GM21528 (cell line): ENCODE measurements around the gene LPCAT1.
A peak's percentile ranks its signal among the peaks of the same experiment; 100 is the strongest.
"Not testable (repeated sequence)": the region's sequence is repeated elsewhere in the genome, so short reads cannot be mapped to it uniquely, and the experiment has no call there.

Experiments used
- ATAC-seq: cut with Tn5 transposase; IDR thresholded peaks from one replicate; pipeline ENCODE4 v1.9.1; 2021; ENCODE audit warnings: mild to moderate bottlenecking, moderate library complexity; ENCODE audit not compliant: unreplicated experiment, low FRiP score

The LPCAT1 gene, protein sequence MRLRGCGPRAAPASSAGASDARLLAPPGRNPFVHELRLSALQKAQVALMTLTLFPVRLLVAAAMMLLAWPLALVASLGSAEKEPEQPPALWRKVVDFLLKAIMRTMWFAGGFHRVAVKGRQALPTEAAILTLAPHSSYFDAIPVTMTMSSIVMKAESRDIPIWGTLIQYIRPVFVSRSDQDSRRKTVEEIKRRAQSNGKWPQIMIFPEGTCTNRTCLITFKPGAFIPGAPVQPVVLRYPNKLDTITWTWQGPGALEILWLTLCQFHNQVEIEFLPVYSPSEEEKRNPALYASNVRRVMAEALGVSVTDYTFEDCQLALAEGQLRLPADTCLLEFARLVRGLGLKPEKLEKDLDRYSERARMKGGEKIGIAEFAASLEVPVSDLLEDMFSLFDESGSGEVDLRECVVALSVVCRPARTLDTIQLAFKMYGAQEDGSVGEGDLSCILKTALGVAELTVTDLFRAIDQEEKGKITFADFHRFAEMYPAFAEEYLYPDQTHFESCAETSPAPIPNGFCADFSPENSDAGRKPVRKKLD

DNA sequence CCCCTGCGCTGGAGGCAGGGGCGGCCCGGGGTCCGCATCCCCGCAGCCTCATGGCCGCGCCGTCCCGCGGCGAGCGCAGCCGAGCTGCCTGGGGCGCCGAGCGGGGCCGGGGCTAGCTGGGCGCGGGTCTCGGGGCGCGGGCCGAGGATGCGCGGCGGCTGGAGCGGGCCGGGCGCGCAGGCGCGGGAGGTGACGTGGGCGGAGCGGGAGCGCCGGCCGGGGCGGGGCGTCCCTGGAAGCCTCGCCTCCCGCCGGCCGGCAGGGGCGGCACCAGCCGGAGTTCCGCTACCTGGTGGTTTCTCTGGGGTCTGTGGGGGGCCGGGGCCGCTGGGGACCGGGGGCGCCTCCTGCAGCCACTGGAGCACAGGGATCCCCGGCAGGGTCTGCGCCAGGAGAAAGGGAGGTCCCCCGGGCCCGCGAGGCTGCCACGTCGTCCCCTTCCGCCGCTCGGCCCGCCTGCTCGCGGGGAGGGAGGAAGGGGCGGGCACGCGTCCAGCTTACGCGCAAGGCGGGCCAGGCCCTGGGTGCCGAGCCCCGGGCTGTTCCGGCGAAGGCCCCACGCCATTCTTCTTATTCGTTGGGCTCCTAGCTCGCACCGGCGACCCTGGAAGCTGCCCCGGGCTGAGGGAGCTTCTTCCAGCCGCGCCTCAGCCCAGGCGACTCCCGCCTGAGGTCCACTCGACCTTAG is at the start of gene LPCAT1:
TSS of gene LPCAT1 (minus strand) at position 168 of the 688 bp plus-strand sequence. CDS start at position 52, 116 bp downstream.
- peak; percentile 78 for ATAC-seq

DNA sequence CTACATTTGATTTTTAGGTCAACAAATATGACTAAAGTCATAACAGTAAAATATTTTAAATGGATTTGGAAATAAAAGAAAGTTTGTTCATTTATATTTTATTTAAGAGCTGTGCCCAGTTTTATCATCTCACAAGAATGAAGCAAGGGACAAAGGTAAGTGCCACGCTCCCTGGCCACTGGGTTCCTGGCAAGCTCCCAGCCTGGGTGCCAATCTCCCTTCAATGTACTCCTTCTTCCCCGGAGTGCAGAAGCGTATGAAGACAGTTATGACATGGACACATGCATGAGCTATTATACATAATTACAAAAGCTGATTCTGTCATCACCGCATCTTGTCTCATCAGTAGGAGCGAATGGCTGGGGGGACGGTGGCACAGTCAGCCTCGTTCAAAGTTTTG is 48.1 kb upstream of the LPCAT1 start:
- not testable (repeated sequence) for ATAC-seq

DNA sequence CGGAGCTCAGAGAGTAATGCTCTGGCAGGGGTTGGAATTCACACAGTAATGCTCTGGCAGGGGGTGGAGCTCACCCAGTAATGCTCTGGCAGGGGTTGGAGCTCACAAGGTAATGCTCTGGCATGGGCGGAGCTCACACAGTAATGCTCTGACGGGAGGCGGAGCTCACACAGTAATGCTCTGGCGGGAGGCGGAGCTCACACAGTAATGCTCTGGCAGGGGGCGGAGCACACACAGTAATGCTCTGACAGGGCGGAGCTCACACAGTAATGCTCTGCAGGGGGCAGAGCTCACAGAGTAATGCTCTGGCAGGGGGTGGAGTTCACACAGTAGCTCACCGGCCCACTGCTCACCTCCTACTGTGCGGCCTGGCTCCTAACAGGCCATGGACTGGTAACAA is 47.2 kb upstream of the LPCAT1 start:
- ATAC-seq: no peak

DNA sequence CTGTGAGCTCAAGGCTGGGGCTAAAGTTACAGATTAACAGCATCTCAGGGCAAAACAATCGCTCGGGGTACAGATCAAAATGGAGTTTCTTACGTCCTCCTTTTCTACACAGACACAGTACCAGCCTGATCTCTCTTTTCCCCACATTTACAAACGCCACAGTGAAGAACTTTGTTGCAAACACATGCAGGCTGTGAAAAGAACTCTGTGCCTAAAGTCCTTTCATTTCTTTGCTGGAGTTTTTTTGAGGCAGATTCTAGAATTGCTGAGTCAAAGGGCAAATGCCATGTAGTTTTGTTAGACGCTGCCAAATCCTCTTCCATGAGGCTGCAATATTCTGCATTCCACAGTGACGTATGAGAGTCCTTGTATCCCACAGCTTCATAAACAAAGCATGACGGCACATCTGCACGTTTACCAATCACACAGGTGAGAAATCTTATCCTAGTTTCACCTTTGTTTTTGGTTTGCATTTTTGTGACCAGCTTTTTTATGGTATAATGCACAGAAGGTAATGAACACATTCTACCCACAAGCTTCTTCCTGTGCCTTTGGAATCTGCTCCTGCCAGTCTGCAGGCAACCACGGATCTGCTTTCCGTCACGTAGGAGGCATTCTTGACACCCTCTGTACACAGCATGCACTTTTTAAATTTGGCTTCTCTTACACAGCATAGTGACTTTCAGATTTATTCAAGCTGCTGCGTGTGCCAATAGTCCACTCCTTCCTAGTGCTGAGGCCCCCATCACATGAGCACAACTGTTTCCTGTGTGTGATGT is 44.6 kb upstream of the LPCAT1 start:
- no peak for ATAC-seq

DNA sequence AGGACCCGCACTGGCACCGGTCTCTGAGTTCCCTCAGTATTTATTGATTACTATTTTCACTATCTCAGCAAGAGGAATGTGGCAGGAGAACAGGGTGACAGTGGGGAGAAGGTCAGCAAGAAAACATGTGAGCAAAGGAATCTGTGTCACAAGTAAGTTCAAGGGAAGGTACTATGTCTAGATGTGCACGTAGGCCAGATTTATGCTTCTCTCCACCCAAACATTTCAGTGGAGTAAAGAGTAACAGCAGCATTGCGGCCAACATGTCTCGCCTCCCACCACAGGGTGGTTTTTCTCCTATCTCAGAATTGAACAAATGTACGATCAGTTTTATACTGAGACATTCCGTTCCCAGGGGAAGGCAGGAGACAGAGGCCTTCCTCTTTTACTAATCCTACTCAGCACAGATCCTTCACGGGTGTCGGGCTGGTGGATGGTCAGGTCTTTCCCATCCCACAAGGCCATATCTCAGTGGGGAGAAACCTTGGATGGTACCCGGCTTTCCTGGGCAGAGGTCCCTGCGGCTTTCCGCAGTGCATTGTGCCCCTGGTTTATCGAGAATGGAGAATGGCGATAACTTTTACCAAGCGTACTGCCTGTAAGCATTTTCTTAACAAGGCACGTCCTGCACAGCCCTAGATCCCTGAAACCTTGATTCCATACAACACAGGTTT is 43.9 kb upstream of the LPCAT1 start:
- ATAC-seq: not testable (repeated sequence)

DNA sequence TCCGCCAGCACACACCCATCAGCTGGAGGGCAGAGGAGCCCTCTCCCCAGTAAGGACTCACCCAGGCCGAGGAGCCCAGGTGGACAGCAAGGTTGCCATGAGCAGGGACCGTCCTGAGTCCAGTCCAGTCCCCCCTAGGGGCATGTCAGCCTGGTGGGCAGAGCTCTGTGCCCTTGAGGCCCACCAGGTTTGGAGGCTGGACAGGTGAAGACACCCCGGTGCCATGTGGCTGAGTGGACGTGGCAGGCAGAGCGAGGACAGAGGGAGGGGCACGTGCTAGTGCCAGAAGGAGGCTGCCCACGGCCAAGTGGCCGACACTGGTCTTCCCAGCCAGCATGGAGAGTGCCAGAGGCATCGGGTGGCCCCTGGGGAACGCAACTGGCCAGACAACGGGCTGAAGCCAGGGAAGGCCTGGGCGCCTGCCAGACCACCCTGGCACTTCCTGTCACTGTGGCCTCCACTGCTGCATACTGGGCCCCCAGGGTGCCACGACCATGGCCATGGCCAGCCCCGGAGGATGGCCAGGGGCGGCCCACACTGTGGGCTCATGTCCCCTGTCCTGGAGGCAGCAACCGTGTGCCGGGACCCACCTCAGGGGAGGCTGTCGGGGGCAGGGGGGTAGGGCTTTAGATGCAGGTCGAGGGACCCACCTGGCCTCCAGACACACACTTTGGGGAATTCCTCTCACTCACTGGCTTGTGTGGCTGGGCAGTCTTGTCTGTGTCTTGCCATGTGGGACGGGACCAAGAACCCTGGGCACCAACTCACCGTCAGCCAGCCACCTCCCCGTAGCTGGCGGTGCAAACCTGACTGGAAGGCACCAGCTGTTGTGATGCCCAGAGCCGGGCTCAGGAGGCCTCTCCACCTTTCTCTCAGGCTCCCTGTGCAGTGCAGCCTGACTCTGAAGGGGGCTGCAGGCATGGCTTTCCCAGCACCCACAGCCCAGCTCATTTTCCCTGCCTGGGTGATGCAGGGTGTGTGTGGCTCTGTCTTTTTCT is 42.3 kb upstream of the LPCAT1 start:
- ATAC-seq: no peak

DNA sequence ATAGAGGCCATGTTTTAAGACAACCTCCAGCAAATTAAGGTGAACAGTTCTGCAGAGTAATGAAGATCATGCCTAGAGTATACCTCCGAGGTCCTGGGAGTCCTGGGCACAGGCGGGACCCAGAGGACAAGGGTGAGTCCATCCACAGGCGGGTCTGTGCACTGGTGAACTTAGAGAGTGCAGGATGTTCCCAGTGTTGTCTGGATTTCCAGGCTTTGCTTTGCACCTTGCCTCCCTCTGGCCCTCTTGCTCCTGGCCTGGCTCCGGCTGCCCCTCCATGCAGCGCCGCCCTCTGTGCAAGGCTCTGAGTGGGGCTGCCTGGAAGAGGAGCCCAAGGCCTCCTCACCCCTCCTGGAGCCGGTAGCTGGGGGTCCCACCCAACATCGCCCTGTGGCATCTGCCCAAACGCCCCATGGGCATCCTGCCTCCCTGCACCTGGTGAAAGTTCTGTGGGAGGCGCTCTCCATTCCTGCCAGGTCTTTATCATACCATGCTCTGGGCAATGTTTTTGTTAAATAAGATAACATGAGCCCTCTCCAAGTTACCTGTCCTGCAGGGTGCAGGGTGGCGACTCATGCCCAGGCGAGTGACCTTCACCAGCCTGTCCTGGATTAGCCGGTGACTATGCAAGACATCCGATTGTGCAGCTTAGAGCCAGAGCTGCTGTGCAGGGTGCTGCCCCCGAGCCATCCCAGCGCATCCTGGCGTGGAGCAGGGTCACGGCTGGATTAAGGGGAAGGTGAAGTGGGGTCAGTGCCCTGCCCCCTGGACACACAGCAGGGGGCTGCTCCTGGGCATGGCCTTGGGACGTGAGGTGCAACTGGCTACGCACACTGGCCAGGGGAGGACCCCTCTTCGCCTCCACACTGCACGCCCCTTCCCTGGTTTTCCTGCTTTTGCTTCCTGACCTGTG is 41.3 kb upstream of the LPCAT1 start:
- no peak for ATAC-seq

DNA sequence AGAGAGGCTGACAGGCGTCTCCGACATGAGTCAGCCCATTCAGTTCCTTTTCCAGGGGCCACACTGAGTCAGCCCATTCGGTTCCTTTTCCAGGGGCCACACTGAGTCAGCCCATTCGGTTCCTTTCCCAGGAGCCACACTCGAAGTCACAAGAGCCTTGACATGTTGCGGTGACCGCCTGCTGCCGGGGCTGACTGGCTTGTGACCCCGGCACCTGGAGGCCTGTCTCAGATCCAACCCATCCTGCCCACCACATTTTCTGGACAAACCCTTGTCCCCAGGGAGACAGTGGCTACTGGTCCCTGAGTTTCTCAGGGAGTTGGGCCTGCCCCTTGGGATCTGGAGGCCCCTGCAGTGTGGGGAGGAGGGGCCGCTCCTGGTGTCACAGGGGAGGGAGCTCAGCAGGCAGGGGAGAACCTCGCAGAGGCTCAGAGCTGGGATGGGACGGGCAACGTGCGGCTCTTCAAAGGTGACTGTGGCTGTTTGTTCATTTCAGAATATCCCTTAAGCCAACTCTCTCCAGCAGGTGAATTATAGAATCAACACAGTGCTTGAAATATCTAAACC is 40.5 kb upstream of the LPCAT1 start:
- ATAC-seq: no peak

DNA sequence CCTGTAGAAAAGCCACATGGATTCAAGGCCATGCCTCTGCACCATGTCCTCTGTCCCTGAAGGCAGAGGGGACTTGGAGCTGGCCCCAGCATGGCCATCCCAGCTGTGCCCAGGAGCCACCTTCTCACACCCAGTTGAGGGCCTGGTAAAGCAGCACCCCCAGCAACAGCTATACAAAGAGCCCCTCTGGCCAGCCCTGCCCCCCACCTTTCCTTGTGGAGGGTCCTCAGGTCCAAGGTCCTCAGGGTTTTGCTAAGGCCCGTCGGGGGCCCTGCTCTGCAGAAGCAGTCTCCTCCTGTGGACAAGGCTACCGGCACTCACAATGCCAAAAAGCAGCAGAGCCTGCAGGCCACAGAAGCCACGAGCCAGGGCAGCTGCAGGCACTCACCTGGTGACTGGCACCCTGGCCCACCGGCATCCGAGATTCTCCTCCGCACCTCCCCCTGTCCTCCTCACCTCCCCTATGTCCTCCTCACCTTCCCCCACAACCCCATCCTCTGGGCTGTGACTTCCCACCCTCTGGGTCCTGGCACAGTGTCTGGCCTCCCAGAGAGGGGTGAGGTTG is 39.9 kb upstream of the LPCAT1 start:
- ATAC-seq: no peak

DNA sequence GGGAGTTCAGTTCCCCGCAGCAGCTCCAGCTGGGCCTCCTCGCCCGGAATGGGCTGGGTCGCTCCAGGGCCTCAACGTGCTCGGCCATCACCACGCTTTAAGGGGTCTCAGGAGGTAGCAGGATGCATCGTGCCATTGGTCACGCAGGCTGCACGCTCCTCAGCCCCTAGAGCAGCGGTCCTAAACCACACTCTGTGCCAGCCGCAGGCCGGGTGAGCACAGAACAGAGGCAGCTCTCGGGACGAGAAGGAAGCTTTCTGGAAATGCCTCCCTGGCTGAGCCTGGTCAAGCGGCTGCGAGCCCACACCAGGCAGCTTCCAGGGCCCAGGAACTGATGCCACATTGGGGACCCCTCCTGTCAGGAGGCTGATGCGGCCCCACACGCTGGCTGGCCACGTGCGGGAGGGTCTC is 39.3 kb upstream of the LPCAT1 start:
- ATAC-seq: no peak

DNA sequence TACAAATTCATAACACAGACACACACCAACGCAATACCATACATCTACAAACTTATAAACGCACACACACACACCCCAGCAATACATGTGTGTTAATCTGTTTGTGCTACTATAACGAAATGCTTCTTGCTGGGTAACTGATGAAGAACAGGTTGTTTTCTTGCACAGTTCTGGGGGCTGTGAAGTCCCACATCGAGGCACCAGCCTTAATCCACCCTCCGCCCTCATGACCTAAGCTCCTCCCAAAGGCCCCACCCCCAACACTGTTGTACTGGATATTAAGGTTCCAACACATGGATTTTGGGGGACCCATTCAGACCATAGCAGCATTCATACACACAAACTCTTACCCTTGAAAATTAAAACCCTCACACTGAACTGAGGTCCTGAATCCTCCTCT is 38.8 kb upstream of the LPCAT1 start:
- ATAC-seq: no peak

DNA sequence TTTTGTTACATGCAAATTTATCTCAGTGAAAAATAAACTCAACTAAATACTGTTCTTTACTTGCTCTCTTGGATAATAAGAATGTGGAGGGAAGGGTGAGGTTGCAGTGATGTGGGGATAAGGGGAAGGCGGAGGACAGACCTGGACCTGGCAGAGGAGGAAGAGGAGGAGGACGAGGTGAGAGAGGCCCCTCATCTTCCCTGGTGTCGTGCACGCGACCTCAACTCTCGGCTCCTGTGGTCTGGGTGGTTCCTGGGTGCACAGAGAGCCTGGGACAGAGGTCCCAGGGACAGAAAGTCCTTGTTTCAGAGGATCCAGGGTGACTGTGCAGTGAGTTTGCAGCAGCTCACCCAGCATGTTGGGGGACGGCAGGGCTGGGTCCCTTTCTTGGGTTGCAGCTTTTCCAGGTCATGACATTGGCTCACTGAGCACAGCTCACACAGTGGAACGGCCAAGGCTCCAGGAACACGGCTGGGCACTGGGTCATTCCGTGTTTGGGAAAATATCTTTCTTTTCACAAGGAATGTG is 37.7 kb upstream of the LPCAT1 start:
- no peak for ATAC-seq

DNA sequence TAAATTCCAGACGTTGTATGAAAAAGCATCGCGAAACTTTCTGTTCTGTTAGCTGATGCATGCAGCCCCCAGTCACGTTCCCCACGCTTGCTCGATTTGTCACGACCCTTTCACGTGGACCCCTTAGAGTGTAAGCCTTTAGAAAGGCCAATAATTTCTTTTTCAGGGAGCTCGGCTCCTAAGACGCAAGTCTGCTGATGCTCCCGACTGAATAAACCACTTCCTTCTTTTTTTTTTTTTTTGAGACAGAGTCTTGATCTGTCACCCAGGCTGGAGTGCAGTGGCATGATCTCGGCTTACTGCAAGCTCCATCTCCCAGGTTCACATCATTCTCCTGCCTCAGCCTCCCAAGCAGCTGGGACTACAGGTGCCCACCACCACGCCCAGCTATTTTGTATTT is 36.7 kb upstream of the LPCAT1 start:
- ATAC-seq: not testable (repeated sequence)

DNA sequence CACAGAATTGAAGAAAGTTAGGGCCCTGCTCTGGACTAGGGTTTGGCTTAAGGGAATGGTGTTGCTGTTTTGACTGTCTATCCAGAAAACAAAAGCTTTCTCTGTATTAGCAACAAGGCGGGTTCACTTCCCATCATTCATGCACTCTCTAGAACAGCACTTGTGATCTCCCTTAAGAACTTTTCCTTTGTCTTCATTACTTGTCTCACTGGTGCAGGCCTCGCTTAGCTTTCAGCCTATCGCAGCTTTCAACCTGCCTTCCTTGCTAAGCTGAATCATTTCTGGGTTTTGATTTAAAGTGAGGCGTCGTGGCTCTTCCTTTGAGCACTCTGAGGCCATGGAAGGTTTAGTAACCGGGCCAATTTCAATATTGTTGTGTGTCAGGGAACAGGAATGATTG is 35.2 kb upstream of the LPCAT1 start:
- ATAC-seq: no peak

DNA sequence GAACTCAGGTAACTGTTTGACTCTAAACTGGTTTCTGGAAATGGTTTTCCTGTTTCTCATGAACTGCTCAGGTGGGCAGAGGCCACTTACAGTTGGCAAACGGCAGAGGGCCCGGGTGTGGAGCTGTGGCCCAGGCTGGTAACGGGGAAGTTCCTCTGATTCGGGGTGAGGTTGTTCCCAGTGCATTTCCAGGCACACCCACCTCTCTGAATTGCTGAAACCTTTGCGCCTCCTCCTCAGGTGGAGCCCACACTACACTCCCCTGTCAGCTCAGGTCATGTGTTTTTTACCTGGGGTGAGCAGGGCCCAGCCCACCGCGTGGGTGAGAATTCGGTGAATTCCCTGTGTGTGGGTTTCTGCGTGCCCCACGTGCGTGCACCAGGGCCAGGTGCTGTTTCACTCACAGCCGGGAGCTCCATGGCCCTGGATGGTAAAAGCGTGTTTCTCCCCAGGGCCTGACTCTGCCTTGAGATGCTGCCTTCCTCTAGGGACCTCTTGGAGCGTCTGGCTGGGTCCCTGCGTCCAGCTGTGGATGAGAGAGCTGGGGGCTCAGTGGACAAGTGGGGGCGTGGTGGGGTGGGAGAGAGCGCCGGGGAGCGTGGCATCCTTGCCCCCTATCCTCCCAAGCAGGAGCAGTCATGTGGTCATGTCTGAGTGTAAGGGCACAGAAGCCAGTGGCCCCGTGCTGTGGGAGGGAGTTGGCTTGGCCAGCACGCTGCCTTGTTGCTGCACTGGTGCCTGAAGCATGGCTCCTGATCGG is 33.5 kb upstream of the LPCAT1 start:
- no peak for ATAC-seq
